Caco-2 (cell line): ENCODE results near the gene TMEM182. TPM values are rescaled to one million over a fixed set of nuclear protein-coding genes. Genes with fewer than 3 reads are reported as not detected.

ENCODE experiments used
- BruUV-seq: library from RNA; stranded (reverse); fragments of 400-500 nt; replicated peaks from 2 replicates; lab custom pipeline; 2021; lab: Mats Ljungman, UMichigan
- CTCF ChIA-PET: fragments of 300-600 bp; sonication (Branson Sonifier 250); formaldehyde crosslinking; loops from one replicate; lab custom pipeline; 2022; ENCODE audit warnings: antibody characterized with exemption; lab: Charles Lee
- POLR2A ChIA-PET: fragments of 300-600 bp; sonication (Branson Sonifier 250); formaldehyde crosslinking; loops from one replicate; lab custom pipeline; 2022; ENCODE audit warnings: antibody characterized with exemption; lab: Charles Lee
- DNase-seq, 2 experiments: peaks; one replicate each; pipeline versions ENCODE4 v3.0.0 to v3.0.0-alpha.2; 2020 to 2022
- H3K27me3 ChIP-seq: replicated peaks from 2 replicates; pipeline ENCODE4 v1.6.0; 2011; ENCODE audit warnings: low read length; ENCODE audit not compliant: control insufficient read depth, insufficient read depth
- H3K36me3 ChIP-seq: 2 replicates; pipeline ENCODE4 v1.5.1; 2011; ENCODE audit warnings: low read length; ENCODE audit not compliant: control insufficient read depth, insufficient read depth
- H3K4me1 ChIP-seq: fragments of 250-450 bp; sonication (Bioruptor Pico); 2 replicates; pipeline ENCODE4 v1.5.1; 2020; ENCODE audit warnings: mild to moderate bottlenecking
- H3K4me3 ChIP-seq: 2 replicates; pipeline ENCODE4 v1.5.1; 2011; ENCODE audit warnings: low read depth, mild to moderate bottlenecking, control low read depth, low read length
- H3K9me3 ChIP-seq: fragments of 250-450 bp; sonication (Bioruptor Pico); 2 replicates; pipeline ENCODE4 v1.5.1; 2020; ENCODE audit warnings: mild to moderate bottlenecking, moderate library complexity
- H3K27ac Mint-ChIP-seq: one replicate; pipeline ENCODE4 v1.8.0; 2022; ENCODE audit warnings: mixed read lengths; ENCODE audit not compliant: unreplicated experiment
- H3K27me3 Mint-ChIP-seq: one replicate; pipeline ENCODE4 v1.8.0; 2022; ENCODE audit warnings: mixed read lengths; ENCODE audit not compliant: insufficient read depth, unreplicated experiment
- H3K36me3 Mint-ChIP-seq: one replicate; pipeline ENCODE4 v1.8.0; 2022; ENCODE audit warnings: mild to moderate bottlenecking, mixed read lengths; ENCODE audit not compliant: insufficient read depth, unreplicated experiment
- H3K4me1 Mint-ChIP-seq: one replicate; pipeline ENCODE4 v1.8.0; 2022; ENCODE audit warnings: low read depth, mixed read lengths; ENCODE audit not compliant: unreplicated experiment
- H3K4me3 Mint-ChIP-seq: one replicate; pipeline ENCODE4 v1.8.0; 2022; ENCODE audit warnings: mild to moderate bottlenecking, moderate library complexity, mixed read lengths; ENCODE audit not compliant: unreplicated experiment
- H3K9me3 Mint-ChIP-seq: one replicate; pipeline ENCODE4 v1.8.0; 2022; ENCODE audit warnings: mixed read lengths; ENCODE audit not compliant: unreplicated experiment
- CTCF ChIP-seq, 2 experiments: fragments of 200-600 bp in 1 of 2; IDR thresholded peaks; 1 replicate in 1 of 2; 2 replicates in 1 of 2; pipeline versions ENCODE4 v1.5.1 to v1.8.0; 2011 to 2022; ENCODE audit warnings: antibody characterized with exemption in 1 of 2, control low read depth in 1 of 2, inconsistent platforms in 1 of 2, low read depth in 1 of 2, low read length in 1 of 2, mild to moderate bottlenecking in 1 of 2, moderate library complexity in 1 of 2; ENCODE audit not compliant: insufficient read depth in 1 of 2, severe bottlenecking in 1 of 2, unreplicated experiment in 1 of 2
- intact Hi-C: fragments of 100-400 bp; cut with micrococcal nuclease; formaldehyde crosslinking; loops from one replicate; pipeline ENCODE4 v1.10.0; 2022; ENCODE audit not compliant: unreplicated experiment
- total RNA-seq: library from RNA; stranded (reverse); gene quantifications from 2 replicates; pipeline ENCODE4 v1.2.3, GENCODE V29; 2022

The TMEM182 gene
- total RNA-seq, 1 experiment from 2014 or later: 13.6 TPM

- H3K4me1 ChIP-seq: no peaks in the 10 kb centered on the region
- no peaks in the 10 kb centered on the region for H3K27me3 ChIP-seq
- H3K9me3 Mint-ChIP-seq: peaks cover 28% of the 10 kb centered on the region
- intact Hi-C loops: no loop called here
- H3K4me3 Mint-ChIP-seq: no peak overlapping the region
- ChIA-PET POLR2A (no interaction called here), CTCF (no interaction called here)
- peaks cover 23% of the 10 kb centered on the region for H3K9me3 ChIP-seq
- H3K4me3 ChIP-seq: no peak overlapping the region
- no peaks in the 10 kb centered on the region for H3K27me3 Mint-ChIP-seq
- no TSS peak for BruUV-seq
- no peak overlapping the region for H3K27ac Mint-ChIP-seq
- no peaks in the 10 kb centered on the region for H3K36me3 Mint-ChIP-seq
- H3K36me3 ChIP-seq: no peaks in the 10 kb centered on the region; the same call in 1 of the 2 replicates
- DNase-seq: no peak
- H3K4me1 Mint-ChIP-seq: no peaks in the 10 kb centered on the region
- TF ChIP-seq CTCF (IDR thresholded peaks at IDR 0.05; ENCODE audit: insufficient read depth in 1 of 2, low read depth in 1 of 2, low read length in 1 of 2, severe bottlenecking in 1 of 2, unreplicated experiment in 1 of 2): no peak
These were observed 35.7 kb downstream of the TMEM182 start for GRCh38 chr2:102797486-102797885.

- Mint-ChIP-seq H3K27me3 (no peaks in the 10 kb centered on the region), H3K9me3 (peaks cover 28% of the 10 kb centered on the region), H3K4me3 (no peak overlapping the region), H3K4me1 (no peaks in the 10 kb centered on the region), H3K27ac (no peak overlapping the region), H3K36me3 (no peaks in the 10 kb centered on the region)
- Histone ChIP-seq H3K27me3 (no peaks in the 10 kb centered on the region), H3K4me3 (no peak overlapping the region), H3K9me3 (peaks cover 29% of the 10 kb centered on the region), H3K4me1 (peaks cover 5% of the 10 kb centered on the region), H3K36me3 (no peaks in the 10 kb centered on the region; the same call in 1 of the 2 replicates)
- CTCF ChIA-PET: no interaction called here
- no peak for DNase-seq
- intact Hi-C loops: no loop called here
- POLR2A ChIA-PET: no interaction called here
- no peak for TF ChIP-seq CTCF (IDR thresholded peaks at IDR 0.05; ENCODE audit: insufficient read depth in 1 of 2, low read depth in 1 of 2, low read length in 1 of 2, severe bottlenecking in 1 of 2, unreplicated experiment in 1 of 2)
- BruUV-seq: no TSS peak
These were observed 36.4 kb downstream of the TMEM182 start for GRCh38 chr2:102798181-102798580.

- CTCF ChIA-PET: no interaction called here
- Histone ChIP-seq H3K9me3 (peaks cover 34% of the 10 kb centered on the region), H3K4me3 (no peak overlapping the region), H3K36me3 (no peaks in the 10 kb centered on the region; the same call in 1 of the 2 replicates), H3K4me1 (peaks cover 10% of the 10 kb centered on the region), H3K27me3 (no peaks in the 10 kb centered on the region)
- no peaks in the 10 kb centered on the region for H3K36me3 Mint-ChIP-seq
- no peaks in the 10 kb centered on the region for H3K27me3 Mint-ChIP-seq
- no peaks in the 10 kb centered on the region for H3K4me1 Mint-ChIP-seq
- no peak overlapping the region for H3K4me3 Mint-ChIP-seq
- no peak for TF ChIP-seq CTCF (IDR thresholded peaks at IDR 0.05; ENCODE audit: insufficient read depth in 1 of 2, low read depth in 1 of 2, low read length in 1 of 2, severe bottlenecking in 1 of 2, unreplicated experiment in 1 of 2)
- POLR2A ChIA-PET: no interaction called here
- intact Hi-C loops: no loop called here
- DNase-seq: peak in 1 of 2 experiments; percentile 35
- peaks cover 28% of the 10 kb centered on the region for H3K9me3 Mint-ChIP-seq
- no peak overlapping the region for H3K27ac Mint-ChIP-seq
- BruUV-seq: no TSS peak
These were observed 39.4 kb downstream of the TMEM182 start for GRCh38 chr2:102801098-102801718.
